CD4-positive, alpha-beta T cell treated with Interleukin-21 for 1 hour (primary cell): Measurements from ENCODE around the gene FBXL15.

ENCODE experiments used
- DNase-seq: peaks from one replicate; pipeline ENCODE4 v3.0.0-alpha.2; 2020

FBXL15 gene

GRCh38 chr10:102398172-102399020, 22.2 kb upstream of the FBXL15 start:
- DNase-seq: no peak

DNA sequence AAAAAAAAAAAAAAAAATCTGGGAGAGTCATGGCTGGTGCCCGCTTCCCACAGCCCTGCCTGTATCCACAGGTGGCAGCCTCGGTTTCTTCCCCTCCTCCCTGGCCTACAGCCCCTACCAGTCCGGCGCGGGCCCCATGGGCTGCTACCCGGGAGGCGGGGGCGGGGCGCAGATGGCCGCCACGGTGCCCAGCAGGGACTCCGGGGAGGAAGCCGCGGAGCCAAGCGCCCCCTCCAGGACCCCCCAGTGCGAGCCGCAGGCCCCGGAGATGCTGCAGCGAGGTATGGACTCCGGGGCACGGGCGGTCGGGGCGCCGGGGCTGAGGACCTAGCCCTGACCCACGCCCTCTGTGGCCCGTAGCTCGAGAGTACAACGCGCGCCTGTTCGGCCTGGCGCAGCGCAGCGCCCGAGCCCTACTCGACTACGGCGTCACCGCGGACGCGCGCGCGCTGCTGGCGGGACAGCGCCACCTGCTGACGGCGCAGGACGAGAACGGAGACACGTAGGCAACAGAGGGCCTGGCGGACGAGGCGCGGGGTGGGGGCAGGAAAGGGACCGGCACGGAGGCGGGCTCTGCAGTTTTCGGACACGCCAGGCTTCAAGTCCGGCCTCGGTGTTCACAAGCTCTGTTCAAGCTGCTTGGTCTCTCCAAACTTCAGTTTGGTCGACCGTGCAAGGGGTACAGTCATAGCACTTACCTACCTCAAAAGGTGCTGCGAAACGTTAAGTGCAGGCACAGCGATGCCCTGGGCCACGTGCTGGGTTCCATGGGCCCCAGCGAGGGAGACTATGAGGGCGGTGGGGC, 21.2 kb upstream of the FBXL15 start:
- peak; percentile 91 for DNase-seq

GRCh38 chr10:102400076-102400475, 20.6 kb upstream of the FBXL15 start:
- DNase-seq: no peak

DNA sequence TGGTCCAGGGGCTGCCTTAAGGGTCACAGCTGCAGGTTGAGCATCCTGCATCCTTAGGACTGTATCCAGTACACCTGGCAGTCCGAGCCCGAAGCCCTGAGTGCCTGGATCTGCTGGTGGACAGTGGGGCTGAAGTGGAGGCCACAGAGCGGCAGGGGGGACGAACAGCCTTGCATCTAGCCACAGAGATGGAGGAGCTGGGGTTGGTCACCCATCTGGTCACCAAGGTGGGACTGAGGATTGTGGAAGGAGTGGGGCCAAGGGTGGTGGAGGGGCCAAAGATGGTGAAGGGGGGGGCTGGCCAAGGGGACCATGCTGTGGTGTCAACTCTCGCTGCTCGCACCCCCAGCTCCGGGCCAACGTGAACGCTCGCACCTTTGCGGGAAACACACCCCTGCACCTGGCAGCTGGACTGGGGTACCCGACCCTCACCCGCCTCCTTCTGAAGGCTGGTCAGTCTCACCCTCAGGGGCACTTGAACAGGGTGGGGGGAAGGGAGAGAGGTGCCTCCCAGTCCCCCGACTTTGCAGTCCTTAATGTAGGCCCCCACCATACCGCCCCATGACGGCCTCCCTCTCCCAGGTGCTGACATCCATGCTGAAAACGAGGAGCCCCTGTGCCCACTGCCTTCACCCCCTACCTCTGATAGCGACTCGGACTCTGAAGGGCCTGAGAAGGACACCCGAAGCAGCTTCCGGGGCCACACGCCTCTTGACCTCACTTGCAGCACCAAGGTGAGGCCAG, 19.9 kb upstream of the FBXL15 start:
- peak; percentile 15 for DNase-seq

GRCh38 chr10:102401342-102401654, 19.3 kb upstream of the FBXL15 start:
- peak; percentile 11 for DNase-seq

GRCh38 chr10:102401735-102402511, 18.7 kb upstream of the FBXL15 start:
- DNase-seq: no peak

GRCh38 chr10:102402512-102402896, 18.1 kb upstream of the FBXL15 start:
- DNase-seq: peak; percentile 6

- peak; percentile 26 for DNase-seq
Measured at GRCh38 chr10:102403115-102403514, 17.5 kb upstream of the FBXL15 start.

- DNase-seq: peak; percentile 40
Measured at GRCh38 chr10:102404361-102405107, 16.1 kb upstream of the FBXL15 start.

- DNase-seq: peak; percentile 42
Measured at GRCh38 chr10:102405108-102405571, 15.5 kb upstream of the FBXL15 start.

- no peak for DNase-seq
Measured at GRCh38 chr10:102405632-102406031, 15.0 kb upstream of the FBXL15 start.

DNA sequence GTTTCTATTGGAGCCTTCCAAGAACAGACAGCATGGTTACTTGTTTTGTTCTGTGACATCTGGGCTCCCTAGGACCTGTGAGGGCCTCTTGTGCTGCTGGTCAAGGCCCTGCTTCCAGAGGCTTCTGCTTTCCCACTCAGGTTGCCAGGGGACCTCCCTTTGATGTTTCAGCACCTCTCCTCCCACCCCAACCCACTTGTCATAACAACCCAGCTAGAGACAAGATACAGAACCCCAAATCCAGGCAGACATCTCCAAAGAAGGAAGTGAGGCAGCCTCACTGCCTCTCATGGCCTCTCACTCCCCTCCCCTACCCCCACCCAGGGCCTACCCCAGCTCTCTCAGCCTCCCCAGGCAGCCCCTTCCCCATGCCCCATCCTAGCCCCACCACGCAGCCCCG, 13.8 kb upstream of the FBXL15 start:
- DNase-seq: peak; percentile 25

GRCh38 chr10:102407425-102408130, 13.1 kb upstream of the FBXL15 start:
- peak; percentile 14 for DNase-seq

- DNase-seq: peak; percentile 32
Measured at GRCh38 chr10:102408131-102408727, 12.4 kb upstream of the FBXL15 start.

- peak; percentile 78 for DNase-seq
Measured at GRCh38 chr10:102408728-102409603, 11.7 kb upstream of the FBXL15 start.

GRCh38 chr10:102409604-102410428, 10.8 kb upstream of the FBXL15 start:
- DNase-seq: no peak

DNA sequence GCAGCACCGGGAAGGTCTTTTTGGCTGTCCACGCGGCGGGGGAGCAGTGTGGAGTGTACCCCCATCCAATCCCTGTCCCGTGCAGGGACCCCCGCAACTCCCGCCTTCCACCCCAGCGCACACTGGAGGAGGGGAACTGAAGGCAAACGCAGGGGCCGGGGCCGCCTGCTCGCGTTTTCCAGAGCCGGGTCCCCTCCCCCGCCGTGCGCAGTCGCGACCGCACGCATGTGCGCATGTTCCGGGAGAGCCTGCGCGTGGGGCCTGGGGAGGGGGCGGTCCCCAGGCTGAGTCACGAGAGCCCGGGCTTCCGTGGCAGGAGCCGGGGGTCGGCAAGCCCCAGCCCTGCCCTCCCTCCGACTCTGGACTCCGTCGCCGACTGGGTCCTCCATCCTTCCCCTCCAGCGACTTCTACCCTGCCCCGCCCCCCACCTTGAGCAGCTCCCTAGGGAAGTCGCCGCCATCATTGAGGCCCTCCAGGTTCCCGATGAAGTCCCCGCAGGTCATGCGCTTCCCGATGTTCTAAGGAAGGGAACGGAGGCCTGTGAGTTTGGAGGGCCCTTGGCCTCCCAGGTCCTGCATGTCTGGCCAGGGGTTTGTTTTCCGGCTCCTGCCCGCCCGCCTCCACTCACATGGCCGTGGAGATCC, 10.1 kb upstream of the FBXL15 start:
- DNase-seq: peak; percentile 52
